NCI-H526 (cell line): Measurements from ENCODE around the gene DOCK2.

ENCODE experiments used
- DNase-seq, 2 experiments: peaks; one replicate each; lab custom pipeline; 2025; lab: John Stamatoyannopoulos, UW

Gene DOCK2

DNA sequence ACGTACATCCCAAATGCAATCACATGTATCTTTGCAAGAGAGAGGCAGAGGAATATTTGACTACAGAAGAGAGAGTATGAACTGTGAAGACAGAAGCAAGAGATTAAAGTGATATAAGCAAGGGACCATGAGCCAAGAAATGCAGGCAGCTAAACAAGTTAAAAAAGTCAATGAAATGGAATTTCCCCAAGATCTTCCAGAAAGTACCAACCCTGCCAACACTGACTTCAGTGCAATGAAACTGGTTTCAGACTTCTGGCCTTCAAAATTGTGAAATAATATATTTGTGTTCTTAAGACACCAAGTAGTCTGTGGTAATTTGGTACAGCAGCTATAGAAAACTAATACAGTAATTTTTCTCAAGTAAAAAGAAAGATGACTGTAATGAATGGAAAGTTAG, 489.6 kb downstream of the DOCK2 start:
- no peak for DNase-seq

- DNase-seq: no peak
Observed at GRCh38 chr5:170131235-170131634, 494.2 kb downstream of the DOCK2 start.

DNA sequence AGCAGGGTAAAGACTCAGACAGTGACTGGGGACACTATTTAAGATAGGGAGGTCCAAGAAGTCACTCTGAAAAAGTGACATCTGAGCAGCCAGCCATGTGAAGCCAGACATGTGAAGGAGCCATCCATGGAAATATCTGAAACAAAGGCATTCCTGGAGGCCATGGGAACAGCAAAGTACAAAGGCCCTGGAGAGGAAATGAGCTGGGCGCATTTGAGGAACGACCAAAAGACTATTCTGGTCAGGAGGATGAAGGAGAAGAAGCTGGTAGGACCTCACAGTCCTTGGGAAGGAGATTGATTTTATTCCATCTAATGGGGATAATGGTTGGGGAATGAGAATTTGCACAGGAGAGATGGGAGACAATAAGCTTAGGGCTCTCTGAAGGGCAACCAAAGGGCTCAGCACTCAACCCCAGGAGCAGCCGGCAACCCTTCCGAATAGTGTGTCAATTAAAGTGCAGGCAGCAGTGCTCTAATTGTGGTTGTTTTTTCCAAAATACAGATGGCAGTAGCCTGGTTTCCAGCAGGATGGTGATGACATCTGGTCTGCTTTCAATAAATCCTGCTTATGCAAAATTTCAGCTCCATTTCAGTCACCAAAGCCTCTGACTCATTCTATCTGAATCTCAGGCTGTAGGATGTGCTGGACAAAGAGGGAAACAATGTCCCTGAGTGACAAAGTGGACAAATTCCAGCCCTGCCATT, 495.3 kb downstream of the DOCK2 start:
- DNase-seq: no peak
